ENCODE data around the gene SCN5A. TPM values are rescaled to one million over a fixed set of nuclear protein-coding genes. Genes with fewer than 3 reads are reported as not detected.

SCN5A gene
- total and polyA plus RNA-seq, 2 of the 13 experiments (the other 11 are each of a cell fraction or from before 2014, with no cell fraction given) = 0.22 TPM; not detected in 1

DNA sequence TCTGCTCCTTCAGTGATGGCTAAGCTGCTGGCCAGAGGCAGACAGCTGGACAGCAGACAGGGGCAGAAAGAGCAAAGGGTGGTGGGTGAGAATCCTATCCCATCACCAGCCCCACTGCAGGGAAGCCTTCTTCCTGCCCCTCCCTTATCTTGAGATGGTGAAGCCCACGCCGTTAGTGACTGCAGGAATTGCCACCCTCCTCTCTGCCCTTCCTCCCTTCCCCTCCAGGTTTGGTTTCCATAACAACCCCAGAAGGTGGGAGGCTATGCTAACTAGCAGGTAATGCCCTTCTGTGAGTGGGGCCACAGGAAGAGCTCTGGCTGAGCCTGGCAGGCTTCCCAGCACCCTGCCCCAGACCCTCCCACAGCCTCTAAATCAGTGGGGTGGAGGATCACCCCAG, 32.8 kb downstream of the SCN5A start:
- H3K27me3 ChIP-seq (ENCODE audit: control insufficient read depth in 1 of 2, insufficient read depth in 2 of 2, low read length in 2 of 2) = peaks cover 5 to 68% of the 10 kb centered on the region in 2 experiments

DNA sequence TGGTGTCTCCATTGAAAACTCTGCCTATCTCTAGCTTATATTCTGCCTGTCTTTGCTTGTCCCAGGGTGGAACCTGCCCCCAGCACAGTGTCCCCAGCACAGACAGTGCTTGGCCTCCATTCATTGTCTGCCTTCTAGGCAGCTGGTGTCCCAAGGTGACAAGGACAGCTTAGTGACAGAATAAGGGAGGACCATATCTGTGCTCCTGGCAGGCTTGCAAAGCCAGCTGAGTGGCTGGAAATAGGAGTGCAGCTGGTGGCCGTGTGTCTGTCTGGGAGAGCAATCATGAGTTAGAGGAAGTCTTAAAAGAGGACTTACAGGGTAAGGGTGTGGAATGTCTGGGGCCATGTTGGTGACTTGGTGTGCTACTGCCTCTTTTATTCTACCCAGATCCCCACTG, 33.4 kb downstream of the SCN5A start:
- WGBS (ENCODE audit: low lambda C conversion rate) = 0% methylated on average over 1 of the region's 1 CpG
- Histone ChIP-seq H3K27ac (ENCODE audit: extremely low read length, insufficient read depth, low read length) (no peak overlapping the region), H3K4me2 (ENCODE audit: low read depth, low read length) (no peak overlapping the region), H3K9ac (ENCODE audit: insufficient read depth, low read depth, low read length) (no peak overlapping the region), H3K36me3 (replicated peaks in 1 of 2; ENCODE audit: control insufficient read depth in 1 of 2, insufficient read depth in 2 of 2, low read length in 2 of 2) (no peaks in the 10 kb centered on the region), H3K27me3 (ENCODE audit: control insufficient read depth in 1 of 2, insufficient read depth in 2 of 2, low read length in 2 of 2) (peaks cover 7 to 70% of the 10 kb centered on the region in 2 experiments), H3K9me3 (ENCODE audit: low read length) (no peaks in the 10 kb centered on the region), H3K4me3 (replicated peaks in 1 of 3; ENCODE audit: insufficient read depth in 1 of 3, low read depth in 2 of 3, low read length in 3 of 3) (no peak overlapping the region), H3K4me1 (ENCODE audit: insufficient read depth, low read length) (no peaks in the 10 kb centered on the region), H3K79me2 (ENCODE audit: insufficient read depth, low read length) (no peaks in the 10 kb centered on the region), H2AFZ (ENCODE audit: low read length) (no peak overlapping the region), H4K20me1 (ENCODE audit: insufficient read depth, low read length) (no peaks in the 10 kb centered on the region)
- CTCF ChIA-PET (ENCODE audit: low intra/inter-chr PET ratio, low total read pairs) = no interaction called here
- BruUV-seq (replicated peaks) = no TSS peak
- no peak for DNase-seq (ENCODE audit: low spot score)
- ATAC-seq = no peak
- TF ChIP-seq XBP1 (CRISPR knock-in tag; IDR thresholded peaks at IDR 0.05) = no peak
- intact Hi-C loops (cut with micrococcal nuclease; ENCODE audit: unreplicated experiment) (no loop called here), in situ Hi-C loops (cut with HindIII; ENCODE audit: extremely low pct_ligation_motif_present, low pct_unique_long_range_greater_than_20kb) (no loop called here)
- POLR2A ChIA-PET = no interaction called here
- FAIRE-seq = no peak

More for the DNA sequence above, 32.8 kb downstream of the SCN5A start:
- H3K36me3 ChIP-seq (replicated peaks in 1 of 2; ENCODE audit: control insufficient read depth in 1 of 2, insufficient read depth in 2 of 2, low read length in 2 of 2) = no peaks in the 10 kb centered on the region
- H3K4me3 ChIP-seq (replicated peaks in 1 of 3; ENCODE audit: insufficient read depth in 1 of 3, low read depth in 2 of 3, low read length in 3 of 3) = no peak overlapping the region
- ATAC-seq (no peak), FAIRE-seq (no peak), DNase-seq (ENCODE audit: low spot score) (no peak)
- no peaks in the 10 kb centered on the region for H3K79me2 ChIP-seq (ENCODE audit: insufficient read depth, low read length)
- H3K9me3 ChIP-seq (ENCODE audit: low read length) = no peaks in the 10 kb centered on the region
- H3K9ac ChIP-seq (ENCODE audit: insufficient read depth, low read depth, low read length) = no peak overlapping the region
- TF ChIP-seq SMYD3 (CRISPR knock-in tag; IDR thresholded peaks at IDR 0.05) = no peak
- TF ChIP-seq SP5 (CRISPR knock-in tag; IDR thresholded peaks at IDR 0.05; ENCODE audit: borderline replicate concordance, low read depth) = no peak
- TF ChIP-seq POLR2G (IDR thresholded peaks at IDR 0.05; ENCODE audit: low read depth, low read length) = no peak
- no peak for TF ChIP-seq ZNF768 (CRISPR knock-in tag; IDR thresholded peaks at IDR 0.05)
- no peak for TF ChIP-seq ZNF569 (CRISPR knock-in tag; IDR thresholded peaks at IDR 0.05; ENCODE audit: borderline replicate concordance)
- no peak for TF ChIP-seq RFX3 (CRISPR knock-in tag; IDR thresholded peaks at IDR 0.05)
- TF ChIP-seq KAT7 (CRISPR knock-in tag; IDR thresholded peaks at IDR 0.05; ENCODE audit: borderline replicate concordance) = no peak
- TF ChIP-seq ZNF546 (CRISPR knock-in tag; conservative IDR thresholded peaks at IDR 0.05) = no peak
- TF ChIP-seq HDAC1 (CRISPR knock-in tag; IDR thresholded peaks at IDR 0.05) = no peak
- no peak for TF ChIP-seq MEF2D (CRISPR knock-in tag; IDR thresholded peaks at IDR 0.05)
- no peak for TF ChIP-seq TCF12 (IDR thresholded peaks at IDR 0.05)
- TF ChIP-seq TCF12 (CRISPR knock-in tag; IDR thresholded peaks at IDR 0.05) = no peak
- TF ChIP-seq, protein P1, sequence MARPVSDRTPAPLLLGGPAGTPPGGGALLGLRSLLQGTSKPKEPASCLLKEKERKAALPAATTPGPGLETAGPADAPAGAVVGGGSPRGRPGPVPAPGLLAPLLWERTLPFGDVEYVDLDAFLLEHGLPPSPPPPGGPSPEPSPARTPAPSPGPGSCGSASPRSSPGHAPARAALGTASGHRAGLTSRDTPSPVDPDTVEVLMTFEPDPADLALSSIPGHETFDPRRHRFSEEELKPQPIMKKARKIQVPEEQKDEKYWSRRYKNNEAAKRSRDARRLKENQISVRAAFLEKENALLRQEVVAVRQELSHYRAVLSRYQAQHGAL (CRISPR knock-in tag; IDR thresholded peaks at IDR 0.05; ENCODE audit: not compliant biosample characterization) = no peak
- no peak for TF ChIP-seq POLR2AphosphoS5 (IDR thresholded peaks at IDR 0.05; ENCODE audit: low read depth, low read length)
- no peak for TF ChIP-seq ZEB1 (IDR thresholded peaks at IDR 0.05; ENCODE audit: insufficient replicate concordance, low read depth)
- TF ChIP-seq ZNF232 (CRISPR knock-in tag; IDR thresholded peaks at IDR 0.05; ENCODE audit: borderline replicate concordance) = no peak
- H3K27ac ChIP-seq (ENCODE audit: extremely low read length, insufficient read depth, low read length) = no peak overlapping the region
- intact Hi-C loops (cut with micrococcal nuclease; ENCODE audit: unreplicated experiment) = no loop called here
- H4K20me1 ChIP-seq (ENCODE audit: insufficient read depth, low read length) = no peaks in the 10 kb centered on the region
- no TSS peak for BruUV-seq (replicated peaks)
- no peaks in the 10 kb centered on the region for H3K4me1 ChIP-seq (ENCODE audit: insufficient read depth, low read length)
- WGBS (ENCODE audit: low lambda C conversion rate) = 0% methylated on average over 2 of the region's 2 CpGs
- H3K4me2 ChIP-seq (ENCODE audit: low read depth, low read length) = no peak overlapping the region
- no peak overlapping the region for H2AFZ ChIP-seq (ENCODE audit: low read length)
- ChIA-PET POLR2A (no interaction called here), CTCF (ENCODE audit: low intra/inter-chr PET ratio, low total read pairs) (no interaction called here)
- in situ Hi-C loops (cut with HindIII; ENCODE audit: extremely low pct_ligation_motif_present, low pct_unique_long_range_greater_than_20kb) = no loop called here
